ENCODE results near the gene PTH2.
"Not testable (repeated sequence)": the region's sequence is repeated elsewhere in the genome, so short reads cannot be mapped to it uniquely, and the experiment has no call there.

PTH2 gene

GRCh38 chr19:49447485-49448431 lies 24.5 kb upstream of the PTH2 start:
- no peak for ATAC-seq

DNA sequence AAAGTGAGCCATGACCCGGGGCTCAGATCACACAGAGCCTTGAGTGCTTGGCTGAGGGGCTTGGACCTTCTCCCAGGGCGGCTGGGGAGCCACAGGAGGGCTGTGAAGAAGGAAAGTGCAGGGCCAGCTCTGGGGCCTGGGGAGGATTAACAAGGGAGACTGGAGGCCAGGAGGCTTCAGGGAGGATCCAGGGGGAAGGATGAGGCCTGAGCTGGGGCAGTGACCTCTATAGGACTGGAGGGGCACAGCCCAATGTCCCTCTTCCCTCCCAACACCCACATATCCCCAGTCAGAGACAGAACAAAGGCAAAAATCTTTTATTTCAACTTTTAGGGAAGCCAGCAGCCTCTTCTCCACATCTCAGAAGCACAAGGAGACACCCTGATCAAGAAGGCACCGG lies 22.8 kb upstream of the PTH2 start:
- no peak for ATAC-seq

GRCh38 chr19:49444100-49444700 lies 21.0 kb upstream of the PTH2 start:
- ATAC-seq = not testable (repeated sequence)

GRCh38 chr19:49443366-49444099 lies 20.3 kb upstream of the PTH2 start:
- ATAC-seq = peak; percentile 95 to 97

DNA sequence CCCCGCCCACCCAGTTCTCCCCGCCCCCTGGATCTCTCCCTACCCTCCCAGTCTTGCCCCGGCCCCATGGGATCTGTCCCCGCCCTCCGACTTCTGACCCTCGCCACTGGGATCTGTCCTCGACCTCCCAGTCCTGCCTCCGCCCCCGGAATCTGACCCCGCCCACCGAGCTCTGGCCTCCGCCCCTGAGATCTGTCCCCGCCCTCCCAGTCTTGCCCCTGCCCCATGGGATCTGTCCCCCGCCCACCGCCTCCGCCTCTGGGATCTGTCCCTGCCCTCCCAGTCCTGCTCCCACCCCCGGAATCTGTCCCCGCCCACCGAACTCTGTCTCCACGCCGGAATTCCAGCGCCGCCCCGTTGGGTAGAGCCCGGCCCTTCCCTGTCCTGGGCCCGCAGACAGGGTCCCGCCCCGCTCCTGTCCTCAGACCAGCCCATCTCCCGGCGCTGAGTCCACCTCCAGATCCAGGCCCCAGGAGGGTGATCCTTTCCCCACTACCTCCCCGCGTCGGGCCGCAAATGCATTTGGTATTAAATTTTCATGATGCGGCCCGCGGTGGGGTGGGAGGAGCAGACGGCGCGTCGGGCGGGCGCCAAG lies 19.6 kb upstream of the PTH2 start:
- ATAC-seq = peak; percentile 6 to 16

- no peak for ATAC-seq
Measured at GRCh38 chr19:49442354-49442753, 19.1 kb upstream of the PTH2 start.

DNA sequence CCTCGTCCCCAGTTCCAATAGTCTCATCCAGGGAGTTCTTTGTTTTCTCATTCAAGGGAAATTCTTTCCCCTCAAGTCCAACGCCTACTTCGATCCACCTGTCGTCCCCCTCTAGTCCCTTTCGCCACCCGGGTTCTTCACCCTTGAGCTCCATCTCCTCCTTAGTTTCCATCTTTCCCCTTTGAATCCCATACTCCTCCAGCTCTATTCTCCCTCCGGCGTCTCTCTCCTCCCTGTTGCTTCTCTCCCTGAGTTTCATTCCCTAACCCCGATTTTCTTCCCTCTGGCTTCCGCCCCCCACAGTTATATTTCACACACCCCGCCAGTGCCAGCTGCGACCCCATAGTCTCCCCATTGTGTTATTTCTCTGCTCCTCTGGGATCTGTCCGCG lies 18.7 kb upstream of the PTH2 start:
- ATAC-seq = no peak

DNA sequence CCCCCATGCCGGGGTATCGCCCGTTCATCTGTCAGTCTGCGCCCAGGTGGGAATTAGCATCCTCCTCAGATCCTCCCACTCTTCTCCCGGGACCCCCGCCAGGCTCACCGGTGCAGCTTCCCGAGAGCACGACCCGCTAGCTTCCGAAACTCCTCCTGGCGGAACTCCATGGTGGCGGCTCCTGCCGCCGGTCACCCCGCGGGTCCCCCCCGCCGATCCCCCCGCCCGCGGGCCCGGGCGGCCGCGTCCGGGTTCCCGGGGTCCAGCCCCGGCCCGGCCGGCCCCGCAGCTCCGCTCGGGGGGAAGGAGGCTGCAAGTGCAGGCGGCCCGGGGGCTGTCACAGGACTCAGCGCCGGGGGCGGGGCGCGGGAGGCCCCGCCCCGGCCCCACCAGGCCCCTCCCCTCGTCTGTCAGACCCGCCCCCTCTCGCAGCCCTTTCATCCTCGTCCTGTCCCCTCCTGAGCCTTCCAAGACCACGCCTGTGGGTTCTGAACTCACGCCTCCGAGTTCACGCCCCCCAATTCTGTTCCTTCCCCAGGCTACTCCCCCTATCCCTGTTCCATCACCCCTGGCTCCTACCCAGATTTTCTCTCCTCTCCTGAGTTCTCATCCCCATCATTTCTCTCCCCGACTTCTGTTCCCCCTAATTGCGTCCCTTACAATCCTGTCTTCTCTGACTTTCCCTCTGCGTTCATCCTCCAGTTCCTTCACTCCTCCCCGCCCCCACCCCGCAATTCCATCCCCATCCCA lies 18.1 kb upstream of the PTH2 start, which contains the start of gene SLC17A7:
TSS of gene SLC17A7 (minus strand) at position 318 of the 750 bp plus-strand sequence. CDS start at position 170, 148 bp downstream.
- ATAC-seq = no peak

GRCh38 chr19:49440439-49441209 lies 17.4 kb upstream of the PTH2 start:
- ATAC-seq = no peak

DNA sequence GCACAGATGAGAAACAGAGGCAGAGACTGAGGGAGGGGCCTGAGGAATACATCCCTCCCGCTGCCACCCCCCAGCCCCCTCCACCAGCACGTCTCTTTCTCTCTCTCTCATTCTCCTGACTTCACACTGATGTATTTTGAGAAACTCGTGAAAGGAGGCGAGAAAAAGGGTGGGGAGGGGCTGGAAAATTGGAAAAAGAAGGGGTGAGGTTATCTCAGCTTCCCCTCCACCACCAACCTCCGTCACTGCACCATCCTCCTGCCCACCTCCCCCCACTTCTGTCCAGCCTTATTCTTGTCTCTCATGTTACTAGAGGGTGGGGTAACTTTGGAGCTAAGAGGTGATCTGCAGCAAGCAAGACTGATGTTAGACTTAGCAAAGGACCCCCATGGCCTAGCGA lies 16.6 kb upstream of the PTH2 start:
- ATAC-seq = no peak

DNA sequence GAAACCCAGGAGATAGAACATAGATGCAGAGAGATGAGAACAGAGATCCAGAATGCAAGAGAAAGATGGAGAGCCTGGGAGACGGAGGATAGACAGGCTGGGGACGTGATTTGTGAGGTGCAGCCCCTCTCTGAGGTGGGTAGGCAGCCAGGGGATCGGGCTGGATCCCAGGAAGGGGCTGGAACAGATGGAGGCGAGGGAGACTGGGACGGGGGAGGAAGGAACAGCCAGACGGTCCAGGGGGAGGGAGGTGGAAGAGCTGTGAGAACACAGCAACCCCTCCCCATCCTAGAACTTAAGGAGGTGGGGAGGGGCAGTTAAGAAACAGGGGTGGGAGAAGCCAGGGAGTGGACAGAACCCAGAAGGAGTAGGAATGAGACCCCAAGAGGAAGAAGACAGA lies 15.0 kb upstream of the PTH2 start:
- no peak for ATAC-seq

- no peak for ATAC-seq
Measured at GRCh38 chr19:49437231-49437630, 14.0 kb upstream of the PTH2 start.

GRCh38 chr19:49436381-49437017 lies 13.3 kb upstream of the PTH2 start:
- ATAC-seq = no peak

GRCh38 chr19:49435670-49436069 lies 12.4 kb upstream of the PTH2 start:
- no peak for ATAC-seq

DNA sequence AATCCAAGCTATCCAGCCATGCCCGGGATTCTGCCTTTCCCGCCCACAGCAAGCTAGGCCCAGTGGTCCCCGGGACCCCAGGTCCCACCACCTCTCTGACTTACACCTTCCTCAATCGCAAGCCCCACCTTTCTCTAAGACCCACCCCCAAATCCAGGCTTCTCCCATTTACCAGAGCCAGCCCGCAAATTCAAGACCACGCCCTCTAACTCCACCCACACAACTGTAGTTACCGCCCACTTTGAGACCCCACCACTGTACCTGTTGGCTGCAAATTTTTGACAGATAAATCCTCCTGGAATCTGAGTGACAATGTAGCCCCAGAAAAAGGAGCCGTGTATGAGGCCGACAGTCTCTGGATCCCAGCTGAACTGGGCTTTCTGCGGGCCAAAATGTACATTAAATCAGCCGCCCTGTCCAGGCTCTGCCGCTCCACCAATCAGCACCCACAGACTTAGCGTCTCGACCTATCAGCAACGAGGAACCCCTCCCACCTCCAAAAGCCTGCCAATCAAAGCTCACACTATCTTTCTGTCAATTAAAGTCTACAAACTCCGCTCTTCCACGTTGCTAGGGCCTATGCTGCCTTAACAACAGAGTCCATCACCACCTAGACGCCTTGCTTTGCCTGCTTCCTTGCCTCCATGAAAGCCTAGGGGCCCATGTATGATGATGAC lies 11.8 kb upstream of the PTH2 start:
- no peak for ATAC-seq

GRCh38 chr19:49433240-49433901 lies 10.1 kb upstream of the PTH2 start:
- no peak for ATAC-seq

DNA sequence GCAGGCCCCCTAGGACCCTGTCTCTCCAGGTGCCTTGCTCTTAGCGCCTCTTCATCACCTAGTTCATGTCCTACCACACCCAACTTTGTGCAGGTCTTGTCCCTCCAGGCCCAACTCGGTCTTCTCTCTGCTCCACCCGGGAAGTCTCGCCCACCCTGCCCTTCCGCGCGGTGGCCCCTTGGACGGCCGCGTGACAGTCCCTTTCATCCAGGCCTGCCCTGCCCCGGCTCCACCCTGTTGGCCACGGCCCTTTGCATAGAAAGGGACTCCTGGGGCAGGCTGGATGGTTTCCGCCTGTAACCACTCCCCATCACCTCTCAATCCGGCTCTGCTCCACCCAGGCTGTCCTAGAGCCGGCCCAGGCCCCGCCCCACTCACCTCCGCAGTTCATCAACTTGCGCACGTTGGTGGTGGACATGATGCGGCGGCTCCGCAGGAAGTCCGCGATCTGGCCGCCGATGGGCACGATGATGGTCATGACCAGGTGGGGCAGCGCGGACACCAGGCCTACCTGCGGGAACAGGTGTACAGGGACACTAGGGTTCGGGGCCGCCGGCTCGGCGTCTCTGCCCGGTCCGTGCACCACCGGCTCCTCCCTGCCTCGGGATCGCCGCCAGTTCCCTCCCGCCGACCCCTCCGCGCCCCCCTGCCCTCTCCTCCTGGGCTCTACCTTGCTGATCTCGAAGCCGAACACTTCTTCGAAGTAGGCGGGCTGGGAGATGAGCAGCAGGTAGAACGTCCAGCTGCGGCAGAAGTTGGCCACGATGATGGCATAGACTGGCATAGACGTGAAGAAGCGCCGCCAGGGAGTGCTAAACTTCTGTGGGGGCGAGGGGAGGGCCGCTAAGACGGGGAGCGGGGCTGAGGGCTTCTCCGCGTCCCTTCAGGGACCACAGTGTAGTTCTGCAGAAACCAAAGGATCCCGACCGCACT lies 9.2 kb upstream of the PTH2 start:
- ATAC-seq = peak in 1 of 2 donors; percentile 40

DNA sequence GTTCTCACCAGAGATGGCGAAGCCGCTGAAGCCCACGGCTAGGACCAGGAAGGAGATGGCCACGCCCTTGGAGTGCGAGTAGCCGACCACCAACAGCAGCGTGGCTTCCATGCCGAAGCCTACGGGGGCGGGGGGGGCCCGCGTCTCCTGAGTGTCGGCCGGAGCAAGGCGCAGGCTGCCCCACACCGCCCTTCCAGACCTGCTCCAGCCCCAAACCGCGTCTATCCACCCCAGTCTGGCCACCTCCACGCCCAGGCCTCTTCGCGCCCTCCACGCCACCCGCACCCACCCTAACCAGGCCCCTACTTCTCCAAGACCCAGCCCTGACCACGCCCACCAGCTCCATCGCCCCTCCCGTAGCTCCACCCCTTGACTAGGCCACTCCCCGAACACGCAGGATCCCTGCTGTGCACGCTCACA lies 8.1 kb upstream of the PTH2 start:
- ATAC-seq = no peak

Data from activated CD4-positive, CD25-positive, alpha-beta regulatory T cell treated with anti-CD3 and anti-CD28 coated beads, Interleukin-2, amount 50 U/mL, for 24 hours (primary cell).